ENCODE measurements around the gene DNM3.

The DNM3 gene

DNA sequence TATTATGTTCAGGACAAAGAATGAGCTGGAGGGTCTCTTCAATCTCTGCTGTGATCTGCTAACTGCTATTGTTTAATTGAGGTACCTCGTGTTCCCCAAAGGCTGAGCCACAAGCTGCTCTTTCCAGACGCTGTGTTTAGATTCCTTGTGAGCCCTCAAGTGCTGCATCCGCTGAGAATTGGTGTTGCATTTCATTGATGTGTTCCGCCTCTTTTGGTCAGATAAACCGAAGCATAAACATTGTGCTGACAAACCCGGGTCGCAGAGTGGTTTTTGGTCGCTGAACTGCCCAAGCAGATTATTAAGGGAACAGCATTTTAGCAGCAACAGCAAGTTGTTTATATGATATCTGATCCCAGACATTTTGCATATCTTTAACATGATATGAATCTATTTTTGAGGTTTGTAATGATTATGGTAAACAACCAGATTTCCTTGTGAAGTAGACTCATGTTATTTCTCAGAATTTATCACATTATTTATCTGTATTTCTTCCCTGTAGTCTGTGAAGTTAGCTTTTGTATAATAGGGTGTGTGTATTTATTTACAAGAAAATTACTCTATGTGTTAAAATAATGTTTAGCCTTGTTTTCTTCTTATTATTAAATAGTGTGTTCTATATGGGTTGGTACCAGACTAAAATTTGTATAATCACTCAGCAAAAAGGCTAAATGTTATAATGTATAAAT is 362.0 kb downstream of the DNM3 start:
- Mint-ChIP-seq H3K27ac (no peak overlapping the region), H3K4me3 (no peak overlapping the region), H3K4me1 (no peaks in the 10 kb centered on the region), H3K9me3 (peaks cover 13% of the 10 kb centered on the region), H3K36me3 (no peaks in the 10 kb centered on the region)
- DNase-seq (ENCODE audit: low spot score in 2 of 2) (no peak), ATAC-seq (no peak)

DNA sequence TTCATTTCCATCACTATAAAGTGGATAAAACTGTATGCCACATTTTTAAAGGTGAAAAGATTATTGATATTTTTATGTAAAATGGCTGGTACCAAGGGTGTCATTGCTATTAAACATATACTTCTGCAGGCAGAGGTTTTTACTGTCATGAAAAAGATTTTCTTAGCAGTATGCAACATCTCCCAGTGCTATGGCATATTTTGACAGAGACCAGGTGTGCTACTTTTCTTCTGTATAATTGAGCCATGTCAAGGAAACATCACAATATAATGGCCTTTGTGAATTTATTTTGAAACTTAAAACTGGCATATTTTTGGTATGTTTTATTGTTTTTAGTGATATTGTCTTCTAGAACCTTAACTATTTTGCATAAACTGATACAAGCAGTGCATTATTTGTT is 362.6 kb downstream of the DNM3 start:
- Mint-ChIP-seq H3K4me1 (no peaks in the 10 kb centered on the region), H3K9me3 (peaks cover 7% of the 10 kb centered on the region), H3K36me3 (no peaks in the 10 kb centered on the region), H3K4me3 (no peak overlapping the region), H3K27ac (no peak overlapping the region)
- DNase-seq (ENCODE audit: low spot score in 2 of 2) (no peak), ATAC-seq (no peak)

DNA sequence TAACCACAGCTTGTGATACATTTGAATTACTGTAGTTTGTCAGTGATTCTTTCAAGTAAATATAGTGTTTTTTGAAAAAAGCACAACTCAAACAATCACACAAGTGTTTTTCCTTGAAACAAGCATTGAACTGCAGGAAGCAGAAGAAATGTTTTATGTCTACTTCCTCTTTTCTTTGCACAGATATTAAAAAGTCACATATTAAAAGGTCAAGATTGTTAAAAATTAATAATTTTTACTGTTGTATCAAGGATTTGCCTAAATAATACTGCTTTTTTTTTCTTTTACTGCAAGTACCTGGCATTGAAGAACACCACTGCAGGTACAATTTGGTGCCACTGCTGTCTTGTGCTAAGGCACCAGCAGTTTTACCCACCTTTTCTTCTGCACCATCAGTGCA is 365.0 kb downstream of the DNM3 start:
- ATAC-seq (no peak), DNase-seq (ENCODE audit: low spot score in 2 of 2) (no peak)
- no peaks in the 10 kb centered on the region for H3K9me3 Mint-ChIP-seq
- no peaks in the 10 kb centered on the region for H3K4me1 Mint-ChIP-seq
- H3K27ac Mint-ChIP-seq, result no peak overlapping the region
- no peak overlapping the region for H3K4me3 Mint-ChIP-seq
- H3K36me3 Mint-ChIP-seq, result no peaks in the 10 kb centered on the region

DNA sequence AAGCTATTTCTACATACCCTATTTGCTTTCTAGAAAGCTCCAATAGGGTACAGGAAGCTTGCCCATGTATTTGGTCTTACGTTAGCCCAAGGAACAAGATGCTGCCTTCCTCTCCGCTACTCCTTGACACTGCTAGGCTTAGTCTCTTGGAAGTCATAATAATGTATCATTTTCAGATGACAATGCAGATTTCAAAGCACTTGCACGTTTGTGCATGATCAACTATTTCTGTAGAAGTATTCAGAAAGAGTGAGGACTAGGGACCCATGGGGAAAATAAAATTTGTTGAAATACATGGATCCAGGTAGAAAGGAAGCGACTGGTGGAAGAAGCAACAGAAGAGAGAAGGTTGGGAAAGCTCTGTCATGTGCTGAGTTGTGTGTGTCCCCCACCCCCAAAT is 367.3 kb downstream of the DNM3 start:
- H3K4me1 Mint-ChIP-seq, result no peaks in the 10 kb centered on the region
- H3K9me3 Mint-ChIP-seq, result no peaks in the 10 kb centered on the region
- no peak overlapping the region for H3K4me3 Mint-ChIP-seq
- no peaks in the 10 kb centered on the region for H3K36me3 Mint-ChIP-seq
- DNase-seq (ENCODE audit: low spot score in 2 of 2), result no peak
- no peak overlapping the region for H3K27ac Mint-ChIP-seq
- ATAC-seq, result no peak

DNA sequence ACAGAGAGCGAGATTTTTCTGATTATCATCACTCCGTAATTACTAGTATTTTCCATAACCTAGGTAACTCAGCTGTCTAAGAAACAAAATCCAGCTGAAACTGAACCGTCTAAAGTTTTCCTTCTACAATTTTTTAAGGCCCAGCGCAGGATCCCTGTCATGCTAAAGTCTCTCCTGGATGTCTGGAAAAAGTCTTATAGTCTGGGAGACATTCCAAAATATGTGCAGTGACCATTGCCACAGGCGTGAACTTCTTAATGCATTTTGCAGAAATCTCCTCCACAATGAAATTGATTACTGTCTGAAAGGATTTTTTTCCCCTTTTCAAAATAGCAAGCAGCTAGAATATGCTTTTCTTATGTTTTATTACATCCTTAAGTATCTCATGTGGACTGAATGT is 369.9 kb downstream of the DNM3 start:
- Mint-ChIP-seq H3K9me3 (no peaks in the 10 kb centered on the region), H3K4me3 (no peak overlapping the region), H3K36me3 (no peaks in the 10 kb centered on the region), H3K27ac (no peak overlapping the region), H3K4me1 (no peaks in the 10 kb centered on the region)
- ATAC-seq (no peak), DNase-seq (ENCODE audit: low spot score in 2 of 2) (no peak)

DNA sequence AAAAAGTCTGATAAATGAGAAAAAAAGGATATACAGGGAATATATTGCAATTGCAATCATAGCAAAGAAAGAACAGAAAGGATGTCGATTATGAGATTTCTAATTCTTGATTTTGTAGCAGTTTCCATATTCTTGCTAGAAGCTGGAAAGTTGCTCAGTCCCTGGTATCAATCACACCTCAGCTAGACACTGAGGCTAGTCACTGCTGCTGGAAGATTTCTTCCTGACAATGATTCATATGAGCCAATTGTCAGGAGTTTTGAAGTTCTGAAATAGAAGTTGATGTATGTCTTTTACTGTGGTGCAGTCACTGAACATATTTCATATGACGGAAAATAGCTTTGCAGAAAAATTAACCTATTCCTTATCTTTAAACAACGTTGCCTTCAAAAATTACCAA is 370.8 kb downstream of the DNM3 start:
- Mint-ChIP-seq H3K4me3 (no peak overlapping the region), H3K36me3 (no peaks in the 10 kb centered on the region), H3K4me1 (no peaks in the 10 kb centered on the region), H3K9me3 (no peaks in the 10 kb centered on the region), H3K27ac (no peak overlapping the region)
- no peak for DNase-seq (ENCODE audit: low spot score in 2 of 2)
- ATAC-seq, result no peak

DNA sequence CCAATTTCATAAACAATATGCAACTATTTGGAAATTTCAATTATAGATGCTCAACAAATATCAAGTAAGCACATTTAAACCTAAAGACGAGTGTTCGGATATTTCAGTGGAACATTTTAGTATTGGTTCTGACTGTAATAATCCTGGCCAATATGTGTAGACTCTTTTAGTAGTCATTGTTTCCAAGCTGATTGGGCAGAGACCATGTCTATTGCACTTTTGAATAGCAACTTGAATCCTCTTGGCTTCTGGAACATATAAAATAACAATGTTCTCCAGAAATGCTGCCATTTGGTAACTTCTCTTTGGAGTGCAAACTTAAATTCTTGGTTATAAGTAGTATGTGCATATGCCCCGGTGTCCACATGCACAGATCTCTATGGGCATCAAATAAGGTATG is 373.7 kb downstream of the DNM3 start:
- no peak for DNase-seq (ENCODE audit: low spot score in 2 of 2)
- H3K4me1 Mint-ChIP-seq, result no peaks in the 10 kb centered on the region
- H3K36me3 Mint-ChIP-seq, result no peaks in the 10 kb centered on the region
- H3K9me3 Mint-ChIP-seq, result no peaks in the 10 kb centered on the region
- no peak overlapping the region for H3K27ac Mint-ChIP-seq
- ATAC-seq, result no peak
- H3K4me3 Mint-ChIP-seq, result no peak overlapping the region

DNA sequence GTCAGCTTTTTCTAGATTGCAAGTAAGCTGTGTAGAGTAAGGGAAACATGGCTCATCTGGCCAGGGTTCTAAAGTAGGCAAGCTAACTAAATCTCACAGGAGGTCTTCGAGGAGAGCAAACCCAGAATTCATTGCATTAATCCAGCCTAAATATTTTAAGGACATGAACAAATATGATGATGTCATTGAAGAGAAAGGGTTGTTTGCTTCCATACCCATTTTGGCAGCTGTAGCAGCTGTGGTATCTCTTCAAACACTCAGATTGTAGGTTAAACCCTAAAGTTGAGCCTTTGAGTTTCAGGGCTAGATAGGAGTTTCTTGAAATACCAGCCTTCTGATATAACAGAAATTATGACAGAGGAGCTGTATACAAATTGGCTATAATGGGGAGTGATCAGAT is 378.7 kb downstream of the DNM3 start:
- no peak overlapping the region for H3K4me3 Mint-ChIP-seq
- H3K9me3 Mint-ChIP-seq, result no peaks in the 10 kb centered on the region
- no peaks in the 10 kb centered on the region for H3K4me1 Mint-ChIP-seq
- no peak overlapping the region for H3K27ac Mint-ChIP-seq
- DNase-seq (ENCODE audit: low spot score in 2 of 2) (no peak), ATAC-seq (no peak)
- H3K36me3 Mint-ChIP-seq, result no peaks in the 10 kb centered on the region

DNA sequence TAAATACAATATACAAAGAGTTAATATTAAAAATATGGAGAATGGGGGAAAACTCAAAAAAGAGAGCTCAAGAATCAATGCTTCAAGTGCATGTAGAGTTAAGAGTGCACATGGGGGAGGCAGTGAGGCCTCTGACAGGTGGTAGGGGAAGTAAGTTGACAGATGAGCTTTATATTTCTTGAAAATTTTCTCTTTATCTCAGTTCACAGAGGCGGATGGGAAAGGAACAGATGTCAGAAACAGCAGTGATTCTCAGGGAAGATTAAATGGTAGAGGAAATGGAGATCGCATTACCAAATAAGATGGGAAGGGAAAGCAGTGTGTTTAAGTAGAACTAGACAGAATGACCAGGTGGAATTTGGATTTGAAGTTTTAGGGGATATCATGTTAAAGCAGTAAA is 379.1 kb downstream of the DNM3 start:
- ATAC-seq, result no peak
- H3K27ac Mint-ChIP-seq, result no peak overlapping the region
- DNase-seq (ENCODE audit: low spot score in 2 of 2), result no peak
- H3K4me3 Mint-ChIP-seq, result no peak overlapping the region
- H3K9me3 Mint-ChIP-seq, result no peaks in the 10 kb centered on the region
- no peaks in the 10 kb centered on the region for H3K36me3 Mint-ChIP-seq
- no peaks in the 10 kb centered on the region for H3K4me1 Mint-ChIP-seq

DNA sequence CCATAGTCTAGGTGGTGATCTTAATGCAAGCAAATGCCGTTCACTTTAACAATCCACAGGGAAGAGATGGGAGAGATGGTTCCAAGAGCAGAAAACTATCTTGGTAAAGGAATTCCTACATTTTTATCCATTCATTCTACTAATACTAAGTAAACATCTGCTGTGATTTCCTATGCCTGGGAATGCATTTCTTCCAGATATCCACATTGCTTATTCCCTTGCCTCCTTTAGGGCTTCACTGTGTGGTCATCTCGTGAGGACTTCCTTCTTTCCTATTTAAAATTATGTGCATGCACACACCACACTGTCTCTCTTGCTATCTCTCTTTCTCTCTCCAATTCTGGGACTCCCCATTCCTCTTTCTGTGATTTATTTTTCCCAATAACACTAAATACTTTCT is 380.1 kb downstream of the DNM3 start:
- Mint-ChIP-seq H3K4me1 (no peaks in the 10 kb centered on the region), H3K9me3 (no peaks in the 10 kb centered on the region), H3K27ac (no peak overlapping the region), H3K4me3 (no peak overlapping the region), H3K36me3 (no peaks in the 10 kb centered on the region)
- DNase-seq (ENCODE audit: low spot score in 2 of 2), result no peak
- no peak for ATAC-seq

DNA sequence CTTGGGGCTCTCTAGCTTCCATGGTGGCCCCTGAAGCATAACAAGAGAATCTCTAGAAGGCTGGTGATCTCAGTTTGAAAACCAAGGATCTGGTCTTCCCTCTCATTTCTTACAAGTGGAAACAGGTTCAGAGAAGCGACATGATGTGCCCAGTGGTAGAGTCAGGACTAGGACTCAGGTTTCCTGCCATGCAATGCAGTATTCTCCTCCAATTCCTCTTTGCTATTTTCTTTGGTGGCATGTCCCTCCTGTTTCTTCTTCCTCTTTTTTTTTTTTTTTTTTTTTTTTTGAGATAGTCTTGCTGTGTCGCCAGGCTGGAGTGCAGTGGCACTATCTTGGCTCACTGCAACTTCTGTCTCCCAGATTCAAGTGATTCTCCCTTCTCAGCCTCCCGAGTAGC is 383.6 kb downstream of the DNM3 start:
- no peak overlapping the region for H3K27ac Mint-ChIP-seq
- no peak for DNase-seq (ENCODE audit: low spot score in 2 of 2)
- H3K36me3 Mint-ChIP-seq, result no peaks in the 10 kb centered on the region
- no peaks in the 10 kb centered on the region for H3K9me3 Mint-ChIP-seq
- ATAC-seq, result no peak
- H3K4me1 Mint-ChIP-seq, result no peaks in the 10 kb centered on the region
- no peak overlapping the region for H3K4me3 Mint-ChIP-seq

DNA sequence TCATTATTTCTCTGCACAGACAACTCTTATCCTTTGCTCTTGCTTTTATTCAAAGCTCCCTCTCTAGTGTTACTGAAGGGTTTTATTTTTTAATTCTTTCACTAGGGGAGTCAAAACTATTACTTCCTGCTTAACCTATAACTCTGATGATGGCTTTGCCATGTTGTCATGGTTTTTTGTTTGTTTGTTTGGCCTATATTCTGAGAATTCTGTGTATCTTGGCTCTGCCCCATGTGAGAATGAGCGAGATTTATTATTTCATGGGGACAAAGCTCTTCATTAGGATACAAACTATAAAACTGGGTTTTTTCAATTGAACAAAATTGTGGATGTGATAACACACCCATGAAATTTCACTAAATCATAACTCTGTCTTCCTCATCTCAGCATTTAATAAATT is 388.6 kb downstream of the DNM3 start:
- H3K4me1 Mint-ChIP-seq, result peaks cover 8% of the 10 kb centered on the region

DNA sequence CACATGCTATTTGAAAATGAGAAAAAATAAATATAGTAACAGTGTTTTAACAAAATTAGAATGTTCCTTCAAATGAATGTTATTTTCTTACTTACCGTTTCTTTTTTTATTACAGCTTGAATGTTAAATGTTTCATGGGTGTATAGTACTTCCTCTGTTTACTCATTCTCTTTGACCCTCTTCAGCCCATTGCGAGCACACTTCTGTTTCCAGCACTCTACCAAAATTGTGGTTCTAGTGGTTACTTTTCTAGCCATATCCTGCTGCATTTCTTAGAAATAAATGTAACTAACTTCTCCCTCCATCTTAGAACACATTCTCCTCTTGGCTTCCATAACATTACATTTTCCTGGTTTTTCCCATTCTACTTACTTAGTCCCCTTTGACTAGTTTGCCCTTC is 389.2 kb downstream of the DNM3 start:
- ATAC-seq (no peak), DNase-seq (ENCODE audit: low spot score in 2 of 2) (no peak)
- H3K4me1 Mint-ChIP-seq, result peaks cover 8% of the 10 kb centered on the region
- no peaks in the 10 kb centered on the region for H3K36me3 Mint-ChIP-seq
- peaks cover 7% of the 10 kb centered on the region for H3K9me3 Mint-ChIP-seq
- no peak overlapping the region for H3K4me3 Mint-ChIP-seq
- no peak overlapping the region for H3K27ac Mint-ChIP-seq

More for the DNA sequence above, 388.6 kb downstream of the DNM3 start:
- no peak overlapping the region for H3K4me3 Mint-ChIP-seq
- ATAC-seq (no peak), DNase-seq (ENCODE audit: low spot score in 2 of 2) (no peak)
- no peak overlapping the region for H3K27ac Mint-ChIP-seq
- H3K36me3 Mint-ChIP-seq, result no peaks in the 10 kb centered on the region
- H3K9me3 Mint-ChIP-seq, result peaks cover 7% of the 10 kb centered on the region

DNA sequence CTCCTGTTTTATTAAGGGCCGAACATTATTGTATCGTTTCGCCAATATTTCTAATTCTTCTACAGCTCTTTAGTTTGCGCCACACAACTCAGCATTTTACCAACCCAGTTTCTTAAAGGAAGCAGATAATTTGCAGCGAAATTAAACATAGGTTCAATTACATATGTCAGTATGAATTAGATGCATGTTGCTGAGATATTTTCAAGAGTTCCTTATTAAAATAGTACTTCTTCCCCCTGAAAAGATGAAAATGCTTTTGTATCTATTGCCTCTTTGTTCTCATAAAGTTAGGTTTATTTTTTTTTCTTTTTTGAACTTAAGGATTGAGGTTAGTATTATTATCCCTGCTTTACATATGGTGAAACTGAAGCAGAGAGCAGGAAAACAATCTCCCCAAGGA is 395.7 kb downstream of the DNM3 start:
- ATAC-seq (no peak), DNase-seq (ENCODE audit: low spot score in 2 of 2) (no peak)
- peak overlapping the region; percentile 1 for H3K27ac Mint-ChIP-seq
- no peaks in the 10 kb centered on the region for H3K4me1 Mint-ChIP-seq
- H3K9me3 Mint-ChIP-seq, result no peaks in the 10 kb centered on the region
- no peaks in the 10 kb centered on the region for H3K36me3 Mint-ChIP-seq
- H3K4me3 Mint-ChIP-seq, result no peak overlapping the region

DNA sequence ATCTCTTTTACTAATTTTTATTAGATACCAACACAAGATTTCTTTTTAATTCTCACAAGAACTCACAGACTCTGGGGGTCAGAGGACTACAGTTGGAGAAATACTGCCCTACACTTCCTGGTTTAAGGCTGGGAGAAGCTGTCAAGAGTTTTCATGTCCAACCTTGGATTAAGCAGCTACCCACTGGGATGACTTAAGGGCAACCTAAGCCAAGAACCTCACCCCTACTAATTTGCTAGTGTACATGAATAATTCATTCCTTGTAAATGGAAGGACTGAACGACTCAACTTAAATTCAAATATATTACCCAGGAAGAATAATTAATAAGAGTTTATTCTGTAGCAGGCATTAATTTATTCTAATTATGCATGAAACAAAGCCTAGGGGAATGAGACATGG is 396.9 kb downstream of the DNM3 start:
- DNase-seq (ENCODE audit: low spot score in 2 of 2) (no peak), ATAC-seq (no peak)
- no peak overlapping the region for H3K27ac Mint-ChIP-seq
- H3K4me3 Mint-ChIP-seq, result no peak overlapping the region
- no peaks in the 10 kb centered on the region for H3K9me3 Mint-ChIP-seq
- no peaks in the 10 kb centered on the region for H3K4me1 Mint-ChIP-seq
- no peaks in the 10 kb centered on the region for H3K36me3 Mint-ChIP-seq

DNA sequence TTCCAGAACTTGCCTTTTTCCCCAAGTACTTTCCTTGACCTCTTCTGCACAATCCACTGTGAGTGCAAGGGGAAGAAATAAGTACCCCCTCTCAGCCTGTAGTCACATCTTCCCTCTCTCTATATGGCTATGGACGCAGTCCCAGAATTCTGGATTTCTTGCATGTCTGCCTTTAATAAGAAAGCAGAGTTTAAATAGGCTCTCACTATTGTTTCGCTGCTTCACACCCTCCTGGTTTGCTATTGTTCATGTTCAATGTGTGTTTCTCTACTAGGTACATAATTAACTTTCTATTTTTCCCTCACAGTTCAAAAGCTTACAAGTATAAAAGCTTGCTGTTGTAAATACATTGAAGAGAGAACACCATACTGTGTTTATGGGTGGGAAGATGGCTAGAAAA is 397.7 kb downstream of the DNM3 start:
- Mint-ChIP-seq H3K27ac (no peak overlapping the region), H3K4me3 (no peak overlapping the region), H3K9me3 (no peaks in the 10 kb centered on the region), H3K36me3 (no peaks in the 10 kb centered on the region), H3K4me1 (no peaks in the 10 kb centered on the region)
- no peak for ATAC-seq
- no peak for DNase-seq (ENCODE audit: low spot score in 2 of 2)

DNA sequence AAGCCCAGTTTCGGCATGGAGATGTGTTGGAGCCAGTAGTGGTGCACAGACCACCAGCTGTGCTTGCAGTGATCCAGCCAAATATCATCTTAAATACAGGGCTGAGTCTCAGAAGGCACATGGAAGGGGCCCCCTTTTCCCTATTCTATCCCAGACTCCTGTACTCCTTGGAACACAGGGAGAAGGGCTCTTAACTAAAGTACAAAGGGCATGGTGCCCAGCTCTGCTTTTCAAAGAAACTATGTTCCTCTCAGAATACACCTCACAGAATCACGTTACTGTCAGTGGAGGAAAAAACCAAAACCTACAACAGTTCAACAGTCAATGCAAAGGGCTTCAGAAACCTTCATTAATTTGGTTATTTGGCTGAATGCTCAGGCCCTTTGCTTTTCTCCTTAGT is 398.6 kb downstream of the DNM3 start:
- H3K4me1 Mint-ChIP-seq, result no peaks in the 10 kb centered on the region
- no peak for ATAC-seq
- no peaks in the 10 kb centered on the region for H3K9me3 Mint-ChIP-seq
- no peaks in the 10 kb centered on the region for H3K36me3 Mint-ChIP-seq
- DNase-seq (ENCODE audit: low spot score in 2 of 2), result no peak
- no peak overlapping the region for H3K4me3 Mint-ChIP-seq
- no peak overlapping the region for H3K27ac Mint-ChIP-seq

Data from stimulated activated effector memory CD8-positive, alpha-beta T cell treated with anti-CD3 and anti-CD28 coated beads, Interleukin-12 subunit alpha, Interleukin-12 subunit beta, amount 100 ng/mL, for 72 hours (primary cell).